ENCODE data around the gene PKD2L2.
"Not testable (repeated sequence)": the region's sequence is repeated elsewhere in the genome, so short reads cannot be mapped to it uniquely, and the experiment has no call there.

Gene PKD2L2

DNA sequence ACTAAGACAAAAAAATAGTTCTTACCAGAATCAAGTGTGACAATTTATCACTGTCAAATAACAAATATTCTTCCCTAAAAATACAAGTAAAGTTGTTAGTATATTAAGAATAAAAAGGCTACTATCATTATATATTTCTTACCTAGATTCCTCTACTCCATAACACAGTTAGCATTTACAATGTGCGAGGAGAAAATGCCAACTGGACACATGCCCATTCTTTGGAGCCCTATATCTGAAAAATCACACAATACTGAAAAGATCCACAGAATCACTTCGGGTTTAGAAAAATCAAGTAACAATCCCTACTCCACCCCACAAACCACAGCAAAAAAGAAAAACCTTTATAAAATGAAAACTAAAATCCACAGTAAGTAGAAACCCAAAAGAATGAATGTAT lies 70.9 kb downstream of the PKD2L2 start:
- Mint-ChIP-seq H3K27me3 (no peaks in the 10 kb centered on the region), H3K9me3 (no peaks in the 10 kb centered on the region), H3K4me1 (ENCODE audit: low read depth) (no peaks in the 10 kb centered on the region), H3K36me3 (ENCODE audit: low read depth) (peaks cover 53% of the 10 kb centered on the region), H3K27ac (no peak overlapping the region), H3K4me3 (no peak overlapping the region)

DNA sequence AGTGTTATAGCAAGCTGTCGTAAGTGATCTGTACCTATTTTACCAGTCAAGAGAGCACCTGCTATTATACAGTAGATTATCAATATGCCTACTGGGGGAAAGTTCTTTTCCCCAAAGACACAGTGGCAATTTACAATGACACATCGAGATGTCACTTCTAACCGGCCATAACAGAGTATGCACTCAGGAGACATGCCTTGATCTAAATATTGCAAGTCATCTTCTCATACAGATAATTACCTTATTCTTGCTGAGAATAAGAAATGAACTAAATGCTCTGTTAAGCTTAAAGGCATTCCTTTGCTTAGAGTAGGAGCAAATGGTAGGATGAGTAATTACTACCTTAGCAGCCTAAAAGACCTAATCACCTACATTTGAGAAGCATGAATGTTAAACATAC lies 71.6 kb downstream of the PKD2L2 start:
- Mint-ChIP-seq H3K36me3 (ENCODE audit: low read depth) (peaks cover 58% of the 10 kb centered on the region), H3K27me3 (no peaks in the 10 kb centered on the region), H3K4me3 (no peak overlapping the region), H3K9me3 (no peaks in the 10 kb centered on the region), H3K27ac (peak overlapping the region; percentile 21), H3K4me1 (ENCODE audit: low read depth) (no peaks in the 10 kb centered on the region)

DNA sequence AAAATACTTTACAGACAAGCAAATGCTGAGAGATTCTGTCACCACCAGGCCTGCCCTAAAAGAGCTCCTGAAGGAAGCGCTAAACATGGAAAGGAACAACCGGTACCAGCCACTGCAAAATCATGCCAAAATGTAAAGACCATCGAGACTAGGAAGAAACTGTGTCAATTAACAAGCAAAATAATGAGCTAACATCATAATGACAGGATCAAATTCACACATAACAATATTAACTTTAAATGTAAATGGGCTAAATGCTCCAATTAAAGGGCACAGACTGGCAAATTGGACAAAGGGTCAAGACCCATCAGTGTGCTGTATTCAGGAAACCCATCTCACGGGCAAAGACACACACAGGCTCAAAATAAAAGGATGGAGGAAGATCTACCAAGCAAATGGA lies 81.1 kb downstream of the PKD2L2 start:
- H3K9me3 Mint-ChIP-seq; H3K27ac Mint-ChIP-seq; H3K4me1 Mint-ChIP-seq (ENCODE audit: low read depth); H3K27me3 Mint-ChIP-seq; H3K4me3 Mint-ChIP-seq: not testable (repeated sequence)
- peaks cover 55% of the 10 kb centered on the region for H3K36me3 Mint-ChIP-seq (ENCODE audit: low read depth)

DNA sequence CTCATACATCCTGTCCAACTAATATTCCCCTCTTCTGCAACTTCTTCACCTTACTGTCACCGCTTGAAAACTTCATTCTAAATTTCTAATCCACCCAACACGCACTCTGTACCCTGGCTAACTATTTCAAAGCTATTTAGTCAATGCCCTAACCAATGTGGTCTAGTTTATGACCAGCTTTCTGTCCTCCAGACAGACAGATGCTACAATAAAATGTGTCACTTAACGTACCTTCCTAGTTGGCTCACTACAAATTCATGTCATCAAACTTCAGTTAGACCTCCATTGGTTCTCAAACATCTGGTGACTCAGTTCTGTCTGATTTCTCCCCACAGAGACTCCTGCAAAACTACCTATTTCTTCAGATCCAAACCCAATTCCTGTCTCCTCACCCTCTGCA lies 86.0 kb downstream of the PKD2L2 start:
- Mint-ChIP-seq H3K27ac (no peak overlapping the region), H3K27me3 (no peaks in the 10 kb centered on the region), H3K9me3 (no peaks in the 10 kb centered on the region), H3K36me3 (ENCODE audit: low read depth) (peaks cover 60% of the 10 kb centered on the region), H3K4me3 (no peak overlapping the region), H3K4me1 (ENCODE audit: low read depth) (no peaks in the 10 kb centered on the region)

DNA sequence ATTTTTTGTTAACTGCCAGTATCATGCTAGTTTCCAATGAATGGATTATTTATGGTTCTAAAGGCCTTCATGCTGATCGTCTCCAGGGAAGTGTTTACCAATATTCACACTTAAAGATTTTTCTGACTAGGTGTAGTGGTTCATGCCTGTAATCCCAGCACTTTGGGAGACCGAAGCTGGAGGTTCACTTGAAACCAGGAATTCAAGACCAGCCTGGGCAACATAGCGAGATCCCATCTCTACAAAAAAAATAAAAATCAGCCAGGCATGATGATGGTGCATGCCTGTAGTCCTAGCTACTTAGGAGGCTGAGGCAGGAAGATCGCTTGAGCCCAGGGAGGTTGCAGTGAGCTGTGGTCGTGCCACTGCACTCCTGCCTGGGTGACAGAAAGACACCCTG lies 100.2 kb downstream of the PKD2L2 start:
- no peaks in the 10 kb centered on the region for H3K27me3 Mint-ChIP-seq
- H3K27ac Mint-ChIP-seq, result no peak overlapping the region
- peaks cover 41% of the 10 kb centered on the region for H3K36me3 Mint-ChIP-seq (ENCODE audit: low read depth)

More for the DNA sequence above, 100.2 kb downstream of the PKD2L2 start:
- Mint-ChIP-seq H3K9me3 (no peaks in the 10 kb centered on the region), H3K4me3 (no peak overlapping the region), H3K4me1 (ENCODE audit: low read depth) (peaks cover 6% of the 10 kb centered on the region)
